AG09319 (cell line): ENCODE measurements around the gene DNAJC4.

Source experiments
- DNase-seq: peaks from one replicate; pipeline ENCODE4 v3.0.0-alpha.2; 2010; ENCODE audit warnings: low read depth; ENCODE audit errors: extremely low read depth
- TF ChIP-seq, protein P1 (sequence below): IDR thresholded peaks from 2 replicates; pipeline ENCODE4 v1.5.1; 2011; ENCODE audit warnings: low read depth, mild to moderate bottlenecking, inconsistent platforms, low read length, moderate library complexity

Gene DNAJC4

DNA sequence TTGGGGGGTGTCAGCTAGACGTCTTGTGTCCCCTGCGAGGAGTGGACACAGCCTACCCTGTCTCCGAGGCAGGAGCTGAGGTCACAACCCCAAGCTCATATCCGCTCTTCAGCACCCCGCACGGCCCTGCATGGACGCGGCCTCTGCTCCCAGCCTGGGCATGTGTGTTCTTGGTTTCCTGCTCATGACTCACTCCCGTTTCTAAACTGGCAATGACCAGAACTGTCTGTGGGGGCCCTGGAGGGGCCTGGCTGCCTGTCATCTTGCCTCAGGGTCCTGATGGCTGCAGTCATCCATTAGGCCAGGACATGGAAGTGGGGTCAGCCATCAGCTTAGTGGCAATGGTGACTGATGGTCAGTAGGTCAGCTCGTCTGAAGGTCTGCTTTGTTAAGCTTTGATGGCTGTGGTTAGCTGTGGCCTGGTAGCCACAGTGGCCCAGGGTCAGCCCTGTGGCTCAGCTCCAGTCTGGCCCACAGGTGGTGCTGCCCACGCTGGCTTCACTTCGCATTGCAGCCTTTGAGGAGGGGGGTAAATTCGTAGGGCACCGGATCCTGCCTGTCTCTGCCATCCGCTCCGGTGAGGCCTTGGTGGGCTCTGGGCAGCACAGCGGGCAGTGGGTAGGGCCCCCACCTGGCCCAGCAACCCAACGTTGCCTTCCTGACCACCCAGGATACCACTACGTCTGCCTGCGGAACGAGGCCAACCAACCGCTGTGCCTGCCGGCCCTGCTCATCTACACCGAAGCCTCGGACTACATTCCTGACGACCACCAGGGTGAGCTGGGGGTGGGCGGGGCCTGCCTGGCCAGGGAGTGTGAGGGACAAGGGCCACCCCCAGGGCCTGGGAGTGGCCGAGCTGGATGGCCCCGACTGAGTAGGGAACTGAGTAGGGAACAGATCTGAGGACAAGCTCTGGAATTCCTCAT, 32.9 kb downstream of the DNAJC4 start:
- DNase-seq = no peak
- TF ChIP-seq, protein P1, sequence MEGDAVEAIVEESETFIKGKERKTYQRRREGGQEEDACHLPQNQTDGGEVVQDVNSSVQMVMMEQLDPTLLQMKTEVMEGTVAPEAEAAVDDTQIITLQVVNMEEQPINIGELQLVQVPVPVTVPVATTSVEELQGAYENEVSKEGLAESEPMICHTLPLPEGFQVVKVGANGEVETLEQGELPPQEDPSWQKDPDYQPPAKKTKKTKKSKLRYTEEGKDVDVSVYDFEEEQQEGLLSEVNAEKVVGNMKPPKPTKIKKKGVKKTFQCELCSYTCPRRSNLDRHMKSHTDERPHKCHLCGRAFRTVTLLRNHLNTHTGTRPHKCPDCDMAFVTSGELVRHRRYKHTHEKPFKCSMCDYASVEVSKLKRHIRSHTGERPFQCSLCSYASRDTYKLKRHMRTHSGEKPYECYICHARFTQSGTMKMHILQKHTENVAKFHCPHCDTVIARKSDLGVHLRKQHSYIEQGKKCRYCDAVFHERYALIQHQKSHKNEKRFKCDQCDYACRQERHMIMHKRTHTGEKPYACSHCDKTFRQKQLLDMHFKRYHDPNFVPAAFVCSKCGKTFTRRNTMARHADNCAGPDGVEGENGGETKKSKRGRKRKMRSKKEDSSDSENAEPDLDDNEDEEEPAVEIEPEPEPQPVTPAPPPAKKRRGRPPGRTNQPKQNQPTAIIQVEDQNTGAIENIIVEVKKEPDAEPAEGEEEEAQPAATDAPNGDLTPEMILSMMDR = no peak

GRCh38 chr11:64263947-64264317, 33.6 kb downstream of the DNAJC4 start:
- TF ChIP-seq, protein P1 = no peak
- DNase-seq = no peak

DNA sequence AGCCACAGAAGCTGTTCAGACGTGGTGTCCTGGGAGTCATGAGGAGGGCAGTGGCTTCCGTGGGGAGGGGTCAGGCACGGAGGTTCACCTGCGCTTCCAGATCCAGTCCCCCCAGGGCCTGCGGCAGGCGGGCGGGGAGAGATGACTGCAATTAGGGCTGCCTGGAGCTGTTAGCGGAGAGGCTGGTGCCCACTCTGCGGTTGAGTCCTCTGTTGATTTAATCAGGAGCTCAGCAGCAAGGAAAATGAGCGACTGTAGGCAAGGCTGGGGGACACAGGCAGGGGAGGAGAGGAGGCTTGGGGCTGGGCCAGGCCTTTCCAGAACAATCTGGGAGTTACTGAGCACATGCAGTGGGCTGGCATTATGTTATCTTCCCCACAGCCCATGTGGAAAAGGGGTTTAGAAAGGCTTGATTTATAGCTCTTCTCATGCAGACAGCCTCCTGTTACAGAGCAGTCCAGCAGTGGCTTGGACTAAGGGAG, 34.1 kb downstream of the DNAJC4 start:
- no peak for DNase-seq
- TF ChIP-seq, protein P1 = no peak

GRCh38 chr11:64265176-64266160, 35.1 kb downstream of the DNAJC4 start:
- no peak for DNase-seq
- TF ChIP-seq, protein P1 = no peak

GRCh38 chr11:64266339-64266738, 36.0 kb downstream of the DNAJC4 start:
- DNase-seq = no peak
- TF ChIP-seq, protein P1 = no peak

DNA sequence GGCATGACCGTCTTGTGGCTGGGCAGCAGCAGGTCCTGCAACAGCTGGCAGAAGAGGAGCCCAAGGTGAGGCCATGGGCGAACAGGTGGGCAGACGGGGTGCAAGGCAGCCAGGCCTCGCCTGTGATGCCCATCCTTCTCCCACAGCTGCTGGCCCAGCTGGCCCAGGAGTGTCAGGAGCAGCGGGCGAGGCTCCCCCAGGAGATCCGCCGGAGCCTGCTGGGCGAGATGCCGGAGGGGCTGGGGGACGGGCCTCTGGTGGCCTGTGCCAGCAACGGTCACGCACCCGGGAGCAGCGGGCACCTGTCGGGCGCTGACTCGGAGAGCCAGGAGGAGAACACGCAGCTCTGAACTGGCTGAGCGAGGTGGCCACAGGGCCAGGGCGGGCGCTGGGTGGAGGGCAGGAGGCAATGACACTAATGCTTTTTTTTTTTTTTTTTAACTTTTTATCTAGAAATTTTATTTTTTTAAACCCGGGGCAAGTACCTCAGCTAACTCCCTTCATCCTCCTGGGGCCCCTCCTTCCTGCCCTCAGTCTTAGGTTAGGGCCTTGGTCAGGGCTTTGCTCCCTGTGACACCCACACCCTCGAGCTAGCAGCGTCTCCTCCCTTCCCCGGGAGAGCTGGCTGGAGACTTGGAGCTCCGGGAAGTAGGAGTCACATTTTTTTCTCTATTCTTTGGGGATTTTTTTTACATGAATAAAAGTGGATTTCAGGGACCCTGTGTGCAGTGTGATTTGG, 37.0 kb downstream of the DNAJC4 start:
- DNase-seq = no peak
- TF ChIP-seq, protein P1 = no peak
